Smooth muscle cell (in vitro differentiated cells): Measurements from ENCODE around the gene PCDHGA1. TPM values are rescaled to one million over a fixed set of nuclear protein-coding genes. Genes with fewer than 3 reads are reported as not detected.

Experiments used
- DNase-seq: peaks from one replicate; lab custom pipeline; 2025; ENCODE audit not compliant: unreplicated experiment; lab: John Stamatoyannopoulos, UW
- H2AFZ ChIP-seq: fragments of 200-600 bp; sonication (generic); 2 replicates; pipeline ENCODE4 v1.6.0; 2016; ENCODE audit warnings: antibody characterized with exemption, low read depth, mild to moderate bottlenecking
- H3F3A ChIP-seq: fragments of 200-600 bp; sonication (generic); 2 replicates; pipeline ENCODE4 v1.6.0; 2017; ENCODE audit warnings: antibody characterized with exemption, low read depth
- H3K27ac ChIP-seq: fragments of 200-600 bp; sonication (generic); 2 replicates; pipeline ENCODE4 v1.5.1; 2016; ENCODE audit warnings: low read depth, mild to moderate bottlenecking
- H3K27me3 ChIP-seq: fragments of 200-600 bp; sonication (generic); 2 replicates; pipeline ENCODE4 v1.6.1; 2016; ENCODE audit warnings: low read depth, mild to moderate bottlenecking
- H3K36me3 ChIP-seq: fragments of 200-600 bp; sonication (generic); 2 replicates; pipeline ENCODE4 v1.5.1; 2016; ENCODE audit warnings: low read depth
- H3K4me1 ChIP-seq: fragments of 200-600 bp; sonication (generic); 2 replicates; pipeline ENCODE4 v1.5.1; 2016; ENCODE audit warnings: low read depth
- H3K4me2 ChIP-seq: fragments of 200-600 bp; sonication (generic); 2 replicates; pipeline ENCODE4 v1.6.0; 2016; ENCODE audit warnings: mild to moderate bottlenecking
- H3K4me3 ChIP-seq: fragments of 200-600 bp; sonication (generic); 2 replicates; pipeline ENCODE4 v1.5.1; 2016; ENCODE audit warnings: mild to moderate bottlenecking
- H3K79me2 ChIP-seq: fragments of 200-600 bp; sonication (generic); 2 replicates; pipeline ENCODE4 v1.6.0; 2016; ENCODE audit warnings: low read depth, mild to moderate bottlenecking
- H3K9ac ChIP-seq: fragments of 200-600 bp; sonication (generic); 2 replicates; pipeline ENCODE4 v1.6.0; 2016; ENCODE audit warnings: low read depth
- H3K9me3 ChIP-seq: fragments of 200-600 bp; sonication (generic); replicated peaks from 2 replicates; pipeline ENCODE4 v1.5.1; 2016; ENCODE audit warnings: low read depth
- H4K20me1 ChIP-seq: fragments of 200-600 bp; sonication (generic); 2 replicates; pipeline ENCODE4 v1.6.0; 2016; ENCODE audit warnings: low read depth
- WGBS: methylation state at CpG from one replicate; pipeline ENCODE4 v1.1.7; 2016; ENCODE audit warnings: low lambda C conversion rate; 5-methylcytosine and 5-hydroxymethylcytosine counted together
- polyA plus RNA-seq: library from polyadenylated mRNA; unstranded; fragments of >200 nt; fragmentation: Nextera tagmentation; extraction: Ambion mirVana; gene quantifications from 2 replicates; pipeline ENCODE4 v1.2.1, GENCODE V29; 2016
- total RNA-seq: library from RNA; depleted of rRNA; stranded (reverse); fragments of >200 nt; gene quantifications from 2 replicates; pipeline ENCODE4 v1.2.3, GENCODE V29; 2014
- TF ChIP-seq, protein P1 (sequence below): fragments of 200-600 bp; sonication (generic); IDR thresholded peaks from 2 replicates; pipeline ENCODE4 v1.5.1; 2017; ENCODE audit warnings: borderline replicate concordance, mild to moderate bottlenecking, antibody characterized with exemption; ENCODE audit not compliant: insufficient read depth, poor library complexity, severe bottlenecking

The PCDHGA1 gene
- total and polyA plus RNA-seq, 2 experiments from 2014 or later = 0.05 to 0.63 TPM

- Histone ChIP-seq H2AFZ (no peak overlapping the region), H3K27ac (no peak overlapping the region), H3K79me2 (peaks cover 11% of the 10 kb centered on the region), H3K4me2 (peak overlapping the region; percentile 72), H3K4me1 (no peaks in the 10 kb centered on the region), H4K20me1 (no peaks in the 10 kb centered on the region), H3K4me3 (no peak overlapping the region), H3K9ac (no peak overlapping the region), H3F3A (no peaks in the 10 kb centered on the region), H3K36me3 (peaks cover 34% of the 10 kb centered on the region), H3K27me3 (no peaks in the 10 kb centered on the region), H3K9me3 (peaks cover 48% of the 10 kb centered on the region)
- TF ChIP-seq, protein P1, sequence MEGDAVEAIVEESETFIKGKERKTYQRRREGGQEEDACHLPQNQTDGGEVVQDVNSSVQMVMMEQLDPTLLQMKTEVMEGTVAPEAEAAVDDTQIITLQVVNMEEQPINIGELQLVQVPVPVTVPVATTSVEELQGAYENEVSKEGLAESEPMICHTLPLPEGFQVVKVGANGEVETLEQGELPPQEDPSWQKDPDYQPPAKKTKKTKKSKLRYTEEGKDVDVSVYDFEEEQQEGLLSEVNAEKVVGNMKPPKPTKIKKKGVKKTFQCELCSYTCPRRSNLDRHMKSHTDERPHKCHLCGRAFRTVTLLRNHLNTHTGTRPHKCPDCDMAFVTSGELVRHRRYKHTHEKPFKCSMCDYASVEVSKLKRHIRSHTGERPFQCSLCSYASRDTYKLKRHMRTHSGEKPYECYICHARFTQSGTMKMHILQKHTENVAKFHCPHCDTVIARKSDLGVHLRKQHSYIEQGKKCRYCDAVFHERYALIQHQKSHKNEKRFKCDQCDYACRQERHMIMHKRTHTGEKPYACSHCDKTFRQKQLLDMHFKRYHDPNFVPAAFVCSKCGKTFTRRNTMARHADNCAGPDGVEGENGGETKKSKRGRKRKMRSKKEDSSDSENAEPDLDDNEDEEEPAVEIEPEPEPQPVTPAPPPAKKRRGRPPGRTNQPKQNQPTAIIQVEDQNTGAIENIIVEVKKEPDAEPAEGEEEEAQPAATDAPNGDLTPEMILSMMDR = no peak
- WGBS = 94% methylated on average over 10 of the region's 10 CpGs
- DNase-seq = no peak
Observed at GRCh38 chr5:141388661-141389060, 58.3 kb downstream of the PCDHGA1 start.

- Histone ChIP-seq H3K36me3 (peaks cover 34% of the 10 kb centered on the region), H2AFZ (no peak overlapping the region), H4K20me1 (no peaks in the 10 kb centered on the region), H3F3A (no peaks in the 10 kb centered on the region), H3K4me2 (no peak overlapping the region), H3K4me3 (peak overlapping the region; percentile 35), H3K4me1 (no peaks in the 10 kb centered on the region), H3K9me3 (peaks cover 49% of the 10 kb centered on the region), H3K79me2 (peaks cover 11% of the 10 kb centered on the region), H3K27me3 (no peaks in the 10 kb centered on the region), H3K27ac (no peak overlapping the region), H3K9ac (no peak overlapping the region)
- no peak for DNase-seq
- TF ChIP-seq, protein P1 = no peak
- 98% methylated on average over 68 of the region's 77 CpGs for WGBS
Observed at GRCh38 chr5:141389153-141390042, 59.1 kb downstream of the PCDHGA1 start.

- Histone ChIP-seq H3K36me3 (peaks cover 37% of the 10 kb centered on the region), H3K27ac (no peak within 1 kb of the TSS), H3K4me1 (no peaks in the 10 kb centered on the region), H3F3A (no peaks in the 10 kb centered on the region), H3K79me2 (peaks cover 15% of the 10 kb centered on the region), H3K9ac (no peak within 1 kb of the TSS), H3K4me2 (peak within 1 kb of the TSS; percentile 53), H2AFZ (no peak within 1 kb of the TSS), H3K4me3 (peak within 1 kb of the TSS; percentile 35), H3K9me3 (peaks cover 53% of the 10 kb centered on the region), H4K20me1 (no peaks in the 10 kb centered on the region), H3K27me3 (no peaks in the 10 kb centered on the region)
- TF ChIP-seq, protein P1 = no peak
- WGBS = 98% methylated on average over 38 of the region's 38 CpGs
- DNase-seq = no peak
Observed at GRCh38 chr5:141392429-141393198, 62.3 kb downstream of the PCDHGA1 start, which contains the start of gene PCDHGA8. Gene PCDHGA8 (plus strand): TSS chr5:141392633. CDS start chr5:141392814, 181 bp downstream.
